ENCODE results near the gene NXN. TPM values are rescaled to one million over a fixed set of nuclear protein-coding genes. Genes with fewer than 3 reads are reported as not detected.
"Not testable (repeated sequence)": the region's sequence is repeated elsewhere in the genome, so short reads cannot be mapped to it uniquely, and the experiment has no call there.

NXN gene
- polyA plus RNA-seq, 1 donor: 51.3 TPM

DNA sequence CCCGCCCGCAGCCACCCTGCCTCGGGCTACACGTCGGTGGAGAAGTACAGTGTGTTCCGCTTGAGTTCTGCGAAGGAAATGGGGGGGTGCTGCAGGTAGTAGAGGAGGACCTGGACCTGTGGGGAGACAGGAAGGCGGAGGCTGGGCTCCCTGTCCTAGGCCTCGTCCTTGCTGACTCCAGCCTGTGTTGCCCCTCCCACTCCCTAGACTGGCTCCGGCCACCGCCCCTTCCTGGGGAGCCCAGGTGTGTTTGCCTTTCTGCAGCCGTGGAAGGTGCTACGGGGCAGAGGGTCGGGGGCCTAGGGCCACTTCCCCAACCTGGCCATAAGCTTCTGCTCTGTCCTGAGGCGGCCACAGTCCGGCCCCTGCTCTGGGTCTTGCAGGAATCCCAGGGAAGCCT, 26.5 kb upstream of the NXN start:
- DNase-seq (ENCODE audit: low read depth): no peak

DNA sequence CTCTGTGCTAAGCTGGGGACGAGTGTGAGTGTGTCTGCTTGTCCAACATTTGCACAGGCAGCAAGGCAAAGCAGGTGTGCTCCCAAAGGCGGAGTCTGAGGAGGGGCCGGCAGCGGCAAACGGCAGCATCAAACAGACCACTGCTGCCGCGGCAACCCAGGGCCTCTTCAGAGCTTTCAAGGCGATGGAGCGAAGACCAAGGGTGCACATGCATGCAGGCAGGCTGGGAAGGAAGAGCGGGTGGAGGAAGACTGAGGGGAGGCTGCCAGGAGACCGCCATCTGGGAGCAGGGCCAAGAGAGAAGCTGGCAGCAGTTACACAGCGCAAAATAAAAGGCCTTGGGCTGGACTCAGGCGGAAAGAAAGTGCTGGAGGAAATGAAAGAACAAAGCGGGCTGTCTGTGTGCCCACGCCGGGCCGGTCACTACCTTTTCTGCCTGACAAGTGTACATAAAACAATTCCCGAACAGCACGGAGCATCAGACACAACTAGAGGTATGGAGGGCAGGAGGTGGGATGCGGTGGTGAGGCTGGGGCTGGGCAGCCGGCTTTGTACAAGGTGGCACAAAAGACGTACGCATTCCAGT, 25.9 kb upstream of the NXN start:
- DNase-seq (ENCODE audit: low read depth): no peak

DNA sequence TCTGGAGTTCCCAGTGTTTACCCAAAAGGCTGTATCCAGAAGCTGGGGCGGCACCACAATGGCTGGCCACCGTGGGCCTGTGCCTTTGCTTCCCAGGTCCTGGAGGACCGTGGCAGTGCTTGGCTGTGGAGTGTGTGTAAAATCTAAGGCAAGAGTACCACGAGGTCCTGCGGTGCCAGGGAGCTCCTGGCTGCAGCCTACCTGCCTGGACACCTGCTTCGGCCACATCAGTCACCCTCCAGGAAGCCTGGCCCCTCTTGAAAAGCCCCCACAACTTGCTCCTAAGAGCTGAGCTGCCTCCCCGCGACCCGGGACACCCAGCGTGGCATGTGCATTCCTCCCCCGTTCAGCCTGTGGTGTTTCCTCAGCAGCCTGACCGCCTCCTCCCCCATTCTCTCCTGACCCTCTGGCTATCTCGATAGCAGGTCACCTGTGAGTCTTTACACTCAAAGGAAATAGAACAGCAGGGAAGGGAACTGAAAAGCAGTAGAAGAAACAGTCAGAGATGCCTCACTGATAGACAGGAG, 25.3 kb upstream of the NXN start:
- DNase-seq (ENCODE audit: low read depth): no peak

DNA sequence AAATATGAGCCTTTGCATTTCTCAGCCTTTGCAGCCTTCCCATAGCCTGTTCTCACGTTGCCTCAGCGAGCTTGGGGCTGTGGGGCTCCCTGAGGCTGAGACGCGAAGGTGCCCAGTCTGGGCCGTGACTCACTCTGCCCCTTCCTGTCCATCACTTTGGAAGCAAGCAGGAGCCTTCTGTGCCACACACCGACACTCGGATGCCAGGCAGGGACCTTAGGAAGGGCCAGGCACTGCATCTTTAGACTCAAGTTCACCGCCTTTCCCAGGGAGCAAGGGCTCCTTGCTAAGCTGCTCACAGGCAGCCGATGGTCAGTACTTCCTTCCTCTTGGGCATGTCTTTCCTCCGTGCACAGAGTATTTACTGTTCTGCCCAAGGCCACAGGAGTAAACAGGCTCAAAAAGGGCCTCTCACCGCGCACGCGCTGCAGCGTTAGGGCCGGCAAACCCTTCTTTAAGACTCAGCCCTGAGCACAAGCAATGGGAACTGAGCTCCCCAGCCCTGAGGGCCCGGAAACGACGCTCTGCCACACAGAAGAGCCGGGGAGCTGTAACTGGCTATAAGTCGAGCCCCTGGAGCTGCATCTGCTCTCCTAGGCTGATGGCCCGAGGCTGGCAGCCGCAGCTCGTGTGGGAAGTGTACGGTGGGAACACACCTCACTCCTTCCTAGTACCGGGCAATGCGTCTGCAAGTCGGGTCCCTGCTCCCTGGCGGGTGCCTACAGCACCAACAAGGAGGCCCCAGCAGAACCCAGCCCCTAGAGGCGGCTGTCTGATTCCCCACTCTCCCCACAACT, 24.6 kb upstream of the NXN start:
- no peak for DNase-seq (ENCODE audit: low read depth)

DNA sequence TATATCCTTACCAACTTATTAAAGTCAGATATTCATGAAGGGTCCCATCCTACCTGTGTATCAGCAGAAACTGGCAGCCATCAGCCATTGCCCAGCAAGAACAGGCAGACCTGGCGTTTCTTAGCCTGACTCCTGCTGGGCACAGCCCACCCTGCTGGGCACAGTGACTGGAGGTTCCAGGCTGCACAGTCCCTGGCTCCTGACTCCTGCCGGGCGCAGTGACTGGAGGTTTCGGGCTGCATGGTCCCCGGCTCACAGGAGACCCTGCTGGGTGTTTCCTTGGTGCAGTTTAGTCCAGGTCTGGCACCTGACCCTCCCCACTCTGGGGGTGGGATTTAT, 24.0 kb upstream of the NXN start:
- DNase-seq (ENCODE audit: low read depth): no peak

DNA sequence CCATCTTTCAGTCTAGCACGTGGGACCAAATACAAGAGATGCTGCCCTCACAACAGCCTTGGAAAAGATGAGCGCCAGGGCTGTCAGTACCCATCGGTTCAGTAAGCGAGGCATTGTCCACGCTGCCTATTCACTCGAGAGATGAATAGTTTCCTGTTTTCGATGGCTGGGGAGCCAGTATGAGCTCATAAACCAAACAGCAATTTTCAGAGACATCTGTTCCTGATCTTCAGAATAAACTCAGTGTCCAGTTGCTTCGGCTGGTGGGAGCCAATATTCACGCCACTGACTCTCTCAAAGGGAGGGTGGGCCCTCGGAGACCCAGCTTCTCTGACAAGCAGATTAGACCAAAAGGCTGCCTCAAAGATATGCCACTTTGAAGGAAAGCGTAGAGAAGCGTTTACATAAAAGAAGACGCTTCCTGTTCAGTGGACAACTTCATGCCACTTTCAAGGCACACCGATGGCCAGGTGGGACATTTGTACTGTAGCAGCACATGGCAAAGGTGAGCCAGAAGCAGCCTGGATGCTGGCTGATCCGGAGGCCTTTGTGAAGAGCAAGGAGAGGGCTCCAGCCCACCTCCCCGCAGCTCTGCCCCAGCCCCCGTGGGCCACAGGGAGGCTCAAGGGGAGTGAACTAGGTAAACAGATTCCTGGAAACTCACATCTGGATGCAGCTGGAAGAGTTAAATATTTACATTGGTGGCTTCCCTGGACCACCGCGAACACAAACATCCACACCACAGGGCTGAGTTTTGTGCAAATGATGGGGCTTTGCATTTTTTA, 23.4 kb upstream of the NXN start:
- DNase-seq (ENCODE audit: low read depth): no peak

DNA sequence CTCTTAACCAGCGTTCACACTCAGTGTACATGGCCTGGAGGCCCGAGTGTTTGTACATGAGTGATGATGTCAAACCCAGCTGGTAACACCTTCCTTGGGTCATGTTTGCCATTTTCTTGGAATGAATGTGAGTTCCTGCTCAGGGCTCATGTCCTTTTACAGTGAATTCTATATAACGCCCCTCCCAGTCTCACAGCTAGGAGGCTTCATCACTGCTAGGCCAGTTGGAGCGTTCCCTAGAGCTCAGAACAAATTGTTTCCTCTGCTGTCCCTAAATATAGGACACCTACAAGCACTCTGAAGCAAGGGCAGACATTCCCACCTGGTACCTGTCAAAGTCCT, 22.8 kb upstream of the NXN start:
- DNase-seq (ENCODE audit: low read depth): no peak

DNA sequence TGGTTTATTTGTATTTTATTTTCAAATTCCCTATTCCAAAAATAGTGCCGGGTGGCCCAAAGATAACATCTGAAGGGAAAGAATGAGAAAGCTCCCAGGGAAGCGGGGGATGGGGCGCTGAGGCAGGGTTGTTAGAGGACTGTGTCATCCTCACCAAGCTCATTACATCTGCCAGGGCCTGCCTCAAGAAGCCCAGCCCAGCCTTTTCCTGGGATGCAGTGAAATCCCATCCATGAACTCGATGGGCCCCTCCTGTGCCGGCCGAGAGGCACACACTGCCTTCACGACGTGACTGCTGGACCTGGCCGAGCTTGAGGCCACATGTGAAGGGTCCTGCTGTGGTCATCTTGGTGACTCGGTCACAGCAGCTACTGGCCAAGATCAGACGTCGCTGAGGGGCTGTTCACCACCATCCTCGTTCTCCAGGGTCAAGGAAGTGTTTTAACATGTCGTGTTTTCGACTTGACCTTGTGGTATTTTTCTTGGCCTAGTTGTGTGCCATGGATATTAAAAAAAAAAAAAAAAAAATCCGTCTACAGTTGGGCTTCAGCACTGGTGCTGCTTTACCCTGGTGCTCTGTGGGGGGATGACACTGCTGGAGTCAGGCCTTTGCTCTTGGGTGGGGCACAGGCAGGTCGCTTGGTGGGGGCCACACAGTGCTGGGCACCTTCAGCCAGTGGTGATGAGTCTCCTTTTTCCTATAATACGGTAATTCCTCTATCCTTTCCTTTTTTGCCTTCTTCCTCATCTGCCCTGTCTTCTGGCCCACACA, 22.2 kb upstream of the NXN start:
- no peak for DNase-seq (ENCODE audit: low read depth)

DNA sequence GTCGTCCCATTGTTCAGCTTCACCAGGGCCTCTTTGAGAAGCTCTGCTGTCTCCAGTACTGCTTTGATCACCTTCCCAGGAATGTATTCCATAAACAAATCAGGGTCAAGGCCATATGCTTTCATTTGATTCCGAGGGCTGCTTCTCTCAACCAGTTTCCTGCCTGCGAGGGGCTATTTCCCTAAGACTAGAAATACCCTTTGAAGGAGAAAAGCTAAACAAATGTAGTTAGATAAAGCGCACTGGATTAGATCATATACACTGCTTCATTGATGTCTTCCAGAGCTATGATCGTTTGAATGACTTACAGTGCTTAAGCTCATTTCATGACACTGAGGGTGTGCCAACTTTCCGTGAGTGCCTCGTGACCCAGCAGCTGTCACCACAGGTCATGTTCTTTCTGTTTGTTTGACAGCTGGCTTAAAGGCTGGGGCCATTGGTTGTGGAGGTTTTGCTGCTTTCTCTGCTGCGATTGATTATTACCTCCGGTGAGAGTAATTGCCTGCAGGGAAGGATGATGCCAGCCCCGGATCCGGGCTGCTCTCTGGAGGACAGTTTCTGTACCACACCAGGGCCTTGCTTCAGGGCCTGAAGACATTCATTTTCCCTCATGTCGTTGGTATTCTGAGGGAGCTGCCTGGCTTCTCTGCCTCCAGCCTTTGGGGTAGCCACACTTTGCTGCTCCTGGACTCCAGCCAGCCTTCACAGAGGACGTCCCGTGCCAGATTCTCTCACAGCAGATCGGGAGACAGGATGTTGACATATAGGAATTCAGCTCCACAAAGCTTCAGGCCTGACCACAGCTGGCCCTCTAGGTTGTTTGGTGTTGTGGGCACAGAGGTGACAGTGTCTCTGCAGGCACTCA, 21.3 kb upstream of the NXN start:
- DNase-seq (ENCODE audit: low read depth): no peak

DNA sequence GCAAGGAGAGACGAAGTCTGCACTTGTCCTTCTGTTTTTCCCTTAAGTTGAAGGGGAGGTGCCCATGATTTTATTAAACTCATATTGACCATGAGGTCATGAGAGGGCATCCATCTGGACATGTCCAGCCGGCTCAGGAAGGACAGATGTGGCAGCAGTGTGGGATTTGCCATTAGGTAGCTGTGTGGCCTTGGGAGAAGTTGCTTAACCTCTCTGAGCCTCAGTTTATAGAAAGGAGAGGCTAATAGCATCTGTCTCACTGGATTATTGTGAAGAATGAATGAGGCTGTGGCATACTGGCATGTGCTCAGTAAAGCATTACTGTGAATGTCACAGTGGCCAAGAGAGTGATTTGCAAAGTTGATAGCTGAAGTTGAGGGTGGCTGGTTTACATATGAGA, 18.5 kb upstream of the NXN start:
- DNase-seq (ENCODE audit: low read depth): no peak

DNA sequence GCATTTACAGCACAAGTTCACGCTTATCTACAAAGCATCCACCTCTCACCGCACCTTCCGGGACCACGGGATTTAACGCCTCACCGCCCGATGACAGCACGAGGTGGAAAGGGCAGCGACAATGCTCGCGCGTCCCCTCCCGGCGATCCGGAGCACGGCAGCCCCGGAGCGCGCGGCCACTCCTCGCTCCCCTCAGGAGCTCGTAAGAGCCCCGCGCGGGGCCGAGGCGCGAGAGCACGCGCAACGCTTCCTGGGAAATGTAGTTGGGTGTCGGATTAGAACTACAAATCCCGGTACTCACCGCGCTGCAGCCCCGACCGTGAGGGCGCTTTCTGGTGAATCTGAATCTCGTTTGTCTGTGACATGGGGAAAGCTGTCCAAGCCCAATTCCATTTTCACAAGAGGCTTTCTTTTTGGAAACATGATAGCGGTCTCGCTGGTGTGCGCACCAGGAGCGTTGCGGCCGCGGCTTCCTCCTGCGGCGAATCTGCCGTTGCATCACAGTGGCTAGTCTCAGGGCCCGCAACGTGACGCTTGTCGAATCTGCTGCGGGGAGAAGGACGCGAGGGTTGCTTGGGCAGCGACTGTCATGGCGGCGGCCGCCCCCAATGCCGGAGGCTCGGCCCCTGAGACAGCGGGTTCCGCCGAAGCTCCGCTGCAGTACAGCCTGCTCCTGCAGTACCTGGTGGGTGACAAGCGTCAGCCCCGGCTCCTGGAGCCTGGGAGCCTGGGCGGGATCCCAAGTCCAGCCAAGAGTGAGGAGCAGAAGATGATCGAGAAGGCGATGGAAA, 17.2 kb upstream of the NXN start, which contains the start of gene TIMM22:
Gene TIMM22, plus strand, starts transcription at position 576 of the 791 bp plus-strand sequence. Its CDS starts 14 bp downstream, at position 590.
- DNase-seq (ENCODE audit: low read depth): peak; percentile 92

DNA sequence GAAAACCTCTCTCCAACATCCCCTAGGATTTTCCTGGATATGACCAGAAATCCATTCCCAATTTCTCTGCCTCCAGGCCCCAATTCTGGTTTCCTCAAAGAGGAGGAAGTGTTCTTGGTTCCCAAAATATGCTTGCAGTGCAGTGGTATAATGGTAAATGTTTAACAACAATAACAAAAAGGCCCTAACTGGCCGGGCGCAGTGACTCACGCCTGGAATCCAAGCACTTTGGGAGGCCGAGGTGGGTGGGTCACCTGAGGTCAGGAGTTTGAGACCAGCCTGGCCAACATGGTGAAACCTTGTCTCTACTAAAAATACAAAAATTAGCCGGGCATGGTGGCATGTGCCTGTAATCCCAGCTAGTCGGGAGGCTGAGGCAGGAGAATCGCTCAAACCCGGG, 15.7 kb upstream of the NXN start:
- not testable (repeated sequence) for DNase-seq (ENCODE audit: low read depth)

DNA sequence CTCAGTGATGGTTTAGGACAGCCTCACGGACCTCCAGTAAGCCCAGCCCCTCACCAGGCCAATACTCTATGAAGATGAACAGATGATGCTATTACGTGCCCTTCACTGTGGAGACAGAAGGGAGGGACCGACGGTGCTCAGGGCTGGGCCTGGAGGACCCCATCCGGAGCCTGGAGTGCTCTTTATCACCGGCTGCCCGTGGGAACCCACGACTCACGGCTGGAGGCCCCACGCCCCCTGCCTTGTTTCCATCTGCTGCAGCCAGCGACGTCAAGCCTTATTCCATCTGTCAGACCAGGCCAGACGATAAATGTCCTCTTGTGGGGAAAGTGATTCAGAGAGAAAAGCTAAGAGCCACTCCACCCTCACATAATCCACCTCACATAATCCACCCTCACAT, 13.4 kb upstream of the NXN start:
- DNase-seq (ENCODE audit: low read depth): no peak

DNA sequence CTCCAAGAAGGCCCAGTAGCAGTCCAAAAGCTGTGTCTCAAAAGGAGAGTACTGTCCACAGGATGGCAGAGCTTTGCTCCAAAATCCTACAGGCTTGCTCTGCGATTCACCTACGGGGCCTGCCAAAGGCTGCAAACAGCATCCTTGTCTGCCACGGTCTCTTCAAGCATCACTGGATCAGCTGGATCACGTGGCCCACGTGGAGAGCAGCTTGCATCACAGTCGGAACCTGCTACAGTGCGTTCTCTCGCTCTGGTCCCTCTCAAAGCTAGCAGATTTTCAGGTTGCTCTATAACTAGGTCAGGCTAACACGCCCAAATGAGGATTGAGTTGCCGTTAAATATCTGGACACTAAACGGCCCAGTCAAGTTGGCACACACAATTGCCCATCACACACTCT, 9.0 kb upstream of the NXN start:
- DNase-seq (ENCODE audit: low read depth): no peak

DNA sequence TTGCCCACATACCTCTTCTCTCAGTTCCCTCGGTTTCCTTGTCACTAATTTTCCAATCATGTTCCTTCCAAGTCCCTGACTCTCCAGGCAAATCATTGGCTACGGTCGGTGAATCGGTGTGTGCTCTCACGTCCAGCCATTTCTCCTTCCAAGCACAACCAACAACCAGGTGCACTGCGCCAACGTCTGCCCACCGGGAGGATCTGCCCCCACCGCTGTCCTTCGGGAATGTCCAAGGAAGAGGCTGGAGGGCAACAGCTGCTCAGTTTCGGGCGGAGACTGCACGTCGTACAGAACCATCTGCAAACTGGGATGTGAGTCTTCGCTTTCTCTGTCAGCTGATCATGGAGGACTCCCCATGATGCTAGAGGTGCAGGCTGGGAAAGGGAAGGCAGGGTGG, 8.4 kb upstream of the NXN start:
- no peak for DNase-seq (ENCODE audit: low read depth)

DNA sequence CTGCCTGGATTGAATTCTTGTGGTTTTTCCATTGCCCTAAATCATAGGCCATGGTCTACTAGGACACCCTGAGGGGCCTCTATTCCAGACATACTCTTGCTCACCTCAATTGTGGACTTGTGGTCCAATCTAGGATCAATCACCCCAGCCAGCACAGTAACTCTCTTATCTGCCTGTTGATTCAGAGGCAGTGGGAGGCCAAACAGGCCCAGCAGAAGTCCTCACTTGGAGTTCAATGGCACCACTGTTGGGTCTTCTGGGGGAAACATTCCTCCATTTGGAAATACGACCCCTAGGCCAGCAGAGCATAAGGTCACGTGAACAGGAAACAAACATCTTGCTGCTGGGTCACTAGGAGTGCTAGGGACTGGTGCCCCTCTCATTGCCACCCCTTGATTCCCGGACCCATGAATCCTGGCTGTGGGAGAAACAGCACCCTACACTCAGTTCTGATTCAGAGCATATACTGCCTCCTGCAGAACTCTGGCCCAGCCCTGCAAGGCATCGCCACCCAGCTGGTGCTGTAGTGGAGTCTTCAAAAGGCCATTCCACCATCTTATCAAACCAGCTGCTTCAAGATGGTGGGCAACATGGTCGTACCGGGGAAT, 6.8 kb upstream of the NXN start:
- DNase-seq (ENCODE audit: low read depth): no peak

DNA sequence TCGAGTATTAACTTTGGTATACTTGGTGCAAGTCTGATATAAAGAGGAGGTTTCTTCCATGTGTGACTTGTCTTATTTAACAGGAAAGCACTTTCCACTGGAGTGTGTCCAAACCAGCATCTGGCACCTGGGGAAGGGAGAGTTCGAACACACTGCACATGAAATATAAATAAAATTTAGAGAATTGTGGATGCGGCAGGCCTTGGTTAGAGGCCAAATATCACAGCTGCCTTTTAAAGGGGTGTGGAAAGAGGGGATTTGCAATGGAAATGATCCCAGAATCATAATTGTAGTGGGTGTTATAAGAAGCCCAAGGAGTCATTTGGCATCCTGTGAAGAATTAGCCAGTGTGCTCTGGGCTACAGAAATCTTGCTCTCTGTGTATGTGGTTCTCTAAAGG, 4.3 kb upstream of the NXN start:
- DNase-seq (ENCODE audit: low read depth): no peak

DNA sequence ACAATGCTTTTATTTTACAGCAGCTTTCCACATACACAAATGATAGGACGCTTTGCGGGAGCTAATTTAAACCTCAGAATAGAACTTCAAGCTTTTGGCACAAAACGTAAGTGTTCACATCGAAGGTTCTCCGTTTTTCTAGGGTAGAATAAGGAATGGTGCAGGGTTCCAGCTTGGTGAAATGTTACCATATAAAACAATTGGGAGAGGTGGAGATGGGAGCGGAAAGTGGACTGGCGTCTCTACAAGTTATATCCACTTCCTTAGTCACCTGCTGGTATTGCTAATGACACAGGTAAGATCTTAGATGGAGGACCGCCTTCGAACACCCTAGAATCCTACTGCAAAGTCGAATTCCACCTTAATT, 1.7 kb upstream of the NXN start:
- no peak for DNase-seq (ENCODE audit: low read depth)

DNA sequence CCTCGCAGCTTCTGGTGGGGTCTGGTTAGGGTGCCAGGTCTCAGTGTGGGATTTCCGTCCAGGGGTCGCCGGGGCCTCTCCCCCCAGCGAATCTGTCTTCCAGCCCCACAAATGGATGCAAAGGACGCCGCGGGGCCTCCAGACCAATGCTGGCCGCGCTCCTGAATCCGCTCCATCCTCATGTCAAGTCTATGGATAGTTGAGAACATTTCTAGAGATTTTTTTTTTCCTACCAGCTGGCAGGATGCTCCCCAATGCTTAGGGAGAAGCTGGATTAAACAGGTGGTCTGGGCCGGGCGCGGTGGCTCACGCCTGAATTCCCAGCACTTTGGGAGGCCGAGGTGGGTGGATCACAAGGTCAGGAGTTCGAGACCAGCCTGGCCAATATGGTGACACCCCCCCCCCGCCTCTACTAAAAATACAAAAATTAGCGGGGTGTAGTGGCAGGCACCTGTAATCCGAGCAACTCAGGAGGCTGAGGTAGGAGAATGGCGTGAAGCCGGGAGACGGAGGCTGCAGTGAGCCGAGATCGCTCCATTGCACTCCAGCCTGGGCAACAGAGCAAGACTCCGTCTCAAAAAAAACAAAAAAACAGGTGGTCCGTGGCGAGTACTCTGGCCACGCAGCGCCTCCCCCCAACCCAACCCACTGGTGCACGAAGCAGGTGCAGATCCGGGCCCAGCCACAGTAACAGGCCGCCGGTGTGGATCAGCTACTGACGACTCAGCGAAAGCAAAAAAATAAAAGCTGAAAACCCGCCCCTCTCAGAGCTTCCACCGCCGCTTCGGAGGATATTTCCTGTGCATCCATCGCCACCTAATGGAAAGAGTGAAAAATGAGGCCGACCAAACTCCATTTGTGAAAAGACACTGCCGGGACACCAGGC, 1.1 kb upstream of the NXN start:
- DNase-seq (ENCODE audit: low read depth): peak; percentile 80

Data from forelimb muscle (tissue), 1 donor.